HG03520 (cell line): ENCODE results near the gene MPL.

ENCODE experiments used
- ATAC-seq: cut with Tn5 transposase; IDR thresholded peaks from one replicate; pipeline ENCODE4 v1.9.1; 2021; ENCODE audit warnings: mild to moderate bottlenecking, moderate library complexity; ENCODE audit not compliant: unreplicated experiment

The MPL gene

GRCh38 chr1:43351421-43352350 is 14.1 kb downstream of the MPL start:
- no peak for ATAC-seq

- ATAC-seq: no peak
Measured at GRCh38 chr1:43352351-43352705, 14.7 kb downstream of the MPL start.

- no peak for ATAC-seq
Measured at GRCh38 chr1:43352881-43353280, 15.3 kb downstream of the MPL start.

- ATAC-seq: no peak
Measured at GRCh38 chr1:43354471-43354870, 16.9 kb downstream of the MPL start.

DNA sequence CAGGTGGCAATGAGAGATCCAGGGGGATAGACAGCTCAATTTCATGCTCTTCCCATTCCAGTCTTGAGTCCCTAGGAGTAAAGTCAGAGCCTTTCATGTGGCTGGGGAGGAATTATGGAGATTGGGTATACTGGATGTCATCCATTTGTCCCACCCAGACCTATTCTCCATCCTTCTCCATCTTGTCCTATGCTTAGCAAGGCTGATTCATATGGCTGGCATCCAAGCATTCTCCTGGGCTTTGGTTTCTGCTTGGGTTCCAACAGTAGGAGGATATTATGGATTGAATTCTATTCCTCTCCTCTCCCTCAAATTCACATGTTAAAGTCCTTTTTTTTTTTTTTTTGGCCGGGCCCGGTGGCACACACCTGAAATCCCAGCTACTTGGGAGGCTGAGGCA is 17.3 kb downstream of the MPL start:
- no peak for ATAC-seq

- no peak for ATAC-seq
Measured at GRCh38 chr1:43357251-43357650, 19.6 kb downstream of the MPL start.

- ATAC-seq: no peak
Measured at GRCh38 chr1:43358121-43358745, 20.6 kb downstream of the MPL start.

DNA sequence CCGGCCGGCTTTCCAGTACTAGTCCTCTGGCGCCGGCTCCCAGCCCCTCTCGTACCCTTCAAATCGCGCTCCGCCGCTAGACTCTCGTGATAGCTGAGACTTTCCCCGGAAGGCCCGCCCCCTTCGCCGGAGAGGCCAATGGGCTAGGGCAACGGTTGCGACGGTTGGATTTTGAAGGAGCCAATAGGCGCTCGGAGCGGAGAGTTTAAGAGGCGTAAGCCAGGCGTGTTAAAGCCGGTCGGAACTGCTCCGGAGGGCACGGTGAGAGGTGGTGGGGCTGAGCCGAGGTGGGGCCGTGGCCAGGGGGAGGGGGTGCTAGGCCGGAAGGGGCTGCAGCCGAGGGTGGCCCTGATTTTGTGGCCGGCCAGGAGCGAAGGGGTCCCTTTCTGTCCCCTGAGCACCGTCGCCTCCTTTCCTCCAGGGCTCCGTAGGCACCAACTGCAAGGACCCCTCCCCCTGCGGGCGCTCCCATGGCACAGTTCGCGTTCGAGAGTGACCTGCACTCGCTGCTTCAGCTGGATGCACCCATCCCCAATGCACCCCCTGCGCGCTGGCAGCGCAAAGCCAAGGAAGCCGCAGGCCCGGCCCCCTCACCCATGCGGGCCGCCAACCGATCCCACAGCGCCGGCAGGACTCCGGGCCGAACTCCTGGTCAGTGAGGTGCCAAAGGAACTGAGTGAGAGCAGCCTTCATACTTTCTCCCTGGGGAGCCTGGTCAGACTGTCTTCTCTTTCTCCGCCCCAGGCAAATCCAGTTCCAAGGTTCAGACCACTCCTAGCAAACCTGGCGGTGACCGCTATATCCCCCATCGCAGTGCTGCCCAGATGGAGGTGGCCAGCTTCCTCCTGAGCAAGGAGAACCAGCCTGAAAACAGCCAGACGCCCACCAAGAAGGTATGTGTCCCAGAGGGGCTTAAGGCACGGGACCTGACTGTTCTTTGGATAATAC is 21.4 kb downstream of the MPL start, which contains the start of gene CDC20:
Gene CDC20 (plus strand): TSS at position 236 of the 948 bp plus-strand sequence. CDS start 235 bp downstream, at position 471.
- peak; percentile 91 for ATAC-seq

DNA sequence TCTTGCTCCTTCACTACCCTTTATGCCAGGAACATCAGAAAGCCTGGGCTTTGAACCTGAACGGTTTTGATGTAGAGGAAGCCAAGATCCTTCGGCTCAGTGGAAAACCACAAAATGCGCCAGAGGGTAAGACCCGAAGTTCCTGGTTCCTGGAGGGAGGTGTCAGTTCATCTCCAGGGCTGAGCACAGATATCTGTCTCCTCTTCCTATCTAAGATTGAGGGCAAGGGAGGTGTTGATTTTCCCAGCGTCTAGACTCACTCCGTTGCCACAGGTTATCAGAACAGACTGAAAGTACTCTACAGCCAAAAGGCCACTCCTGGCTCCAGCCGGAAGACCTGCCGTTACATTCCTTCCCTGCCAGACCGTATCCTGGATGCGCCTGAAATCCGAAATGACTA is 22.1 kb downstream of the MPL start:
- ATAC-seq: no peak

- no peak for ATAC-seq
Measured at GRCh38 chr1:43360616-43361015, 23.0 kb downstream of the MPL start.

DNA sequence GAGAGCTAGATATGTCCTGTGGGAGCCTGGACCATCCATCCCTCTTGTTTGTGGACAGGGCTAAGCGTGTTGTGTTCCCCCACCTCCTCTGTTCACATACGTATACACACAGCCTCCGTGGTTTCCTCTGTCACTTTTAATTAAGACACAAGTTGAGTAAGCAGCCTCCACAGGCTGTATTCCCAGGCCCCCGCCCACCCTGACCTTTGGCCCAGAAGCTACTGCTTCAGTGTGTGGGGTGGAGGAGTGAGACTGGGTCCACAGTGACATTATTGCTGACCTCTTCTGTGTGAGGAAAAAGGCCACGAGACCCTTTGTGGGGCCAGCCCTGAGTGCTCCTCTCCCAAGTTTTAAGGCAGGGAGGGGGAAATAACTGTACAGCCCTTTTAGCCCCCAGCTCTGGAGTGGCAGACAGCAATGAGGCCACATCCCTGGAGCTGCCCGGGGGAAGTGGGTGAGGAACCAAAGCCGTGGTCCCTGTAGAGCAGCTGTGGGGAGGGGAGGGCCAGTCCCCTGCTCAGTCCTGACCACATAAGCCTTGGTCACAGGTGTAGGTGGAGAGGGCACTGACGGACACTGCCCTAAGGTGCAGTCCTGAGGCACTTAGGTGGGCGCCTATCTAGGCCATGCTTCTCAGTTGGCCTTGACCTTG is 25.8 kb downstream of the MPL start:
- no peak for ATAC-seq

- ATAC-seq: no peak
Measured at GRCh38 chr1:43363935-43364525, 26.4 kb downstream of the MPL start.

- no peak for ATAC-seq
Measured at GRCh38 chr1:43365678-43366077, 28.1 kb downstream of the MPL start.

GRCh38 chr1:43366179-43366578 is 28.6 kb downstream of the MPL start:
- no peak for ATAC-seq

DNA sequence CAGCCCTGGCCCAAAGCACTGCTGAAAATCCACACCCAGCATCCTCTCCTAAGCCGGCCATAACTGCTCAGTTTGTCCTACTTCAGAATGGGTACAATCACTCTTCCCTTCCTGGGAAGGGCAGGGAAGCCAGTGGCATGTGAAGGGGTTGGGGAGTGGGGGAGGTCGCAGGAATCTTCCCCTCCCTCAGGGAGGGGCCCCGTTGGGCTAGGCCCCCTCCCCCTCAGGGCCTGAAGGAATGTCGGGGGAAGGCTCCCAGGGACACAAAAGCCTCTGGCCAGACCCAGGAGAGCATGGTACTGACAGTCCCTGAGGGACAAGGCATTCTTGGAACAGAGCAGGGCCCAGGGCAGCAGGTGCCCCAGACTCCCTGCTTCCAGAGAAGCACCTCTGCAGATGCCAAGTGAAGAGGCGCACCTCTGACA is 29.0 kb downstream of the MPL start:
- ATAC-seq: no peak

GRCh38 chr1:43367026-43367903 is 29.6 kb downstream of the MPL start:
- peak; percentile 29 for ATAC-seq

- peak; percentile 70 for ATAC-seq
Measured at GRCh38 chr1:43367904-43368645, 30.5 kb downstream of the MPL start, which contains the start of gene ELOVL1. Gene ELOVL1 (minus strand): TSS chr1:43368011. CDS start chr1:43365609, 2,402 bp downstream.

- ATAC-seq: no peak
Measured at GRCh38 chr1:43368646-43369020, 31.0 kb downstream of the MPL start.
